AG04450 (cell line): ENCODE measurements around the gene SCP2D1. TPM values are rescaled to one million over a fixed set of nuclear protein-coding genes. Genes with fewer than 3 reads are reported as not detected.

ENCODE experiments used
- CTCF ChIA-PET: fragments of 300-600, 350-600 bp; formaldehyde crosslinking; extraction: SDS; loops from one replicate; lab custom pipeline; 2022; ENCODE audit warnings: antibody characterized with exemption, inconsistent platforms; lab: Charles Lee
- POLR2A ChIA-PET: fragments of 350-600 bp; formaldehyde crosslinking; extraction: SDS; loops from one replicate; lab custom pipeline; 2021; ENCODE audit warnings: antibody characterized with exemption, inconsistent platforms; lab: Yijun Ruan, JAX
- DNase-seq: peaks from one replicate; pipeline ENCODE4 v3.0.0-alpha.2; 2011; ENCODE audit warnings: low read depth, low spot score
- H3K27ac ChIP-seq: one replicate; pipeline ENCODE4 v1.5.1; 2012; ENCODE audit warnings: low read depth, low read length, control low read depth
- H3K27me3 ChIP-seq: one replicate; pipeline ENCODE4 v1.6.0; 2012; ENCODE audit warnings: low read length; ENCODE audit not compliant: control insufficient read depth, insufficient read depth
- H3K4me3 ChIP-seq: 2 replicates; pipeline ENCODE4 v1.5.1; 2011; ENCODE audit warnings: mild to moderate bottlenecking, low read depth, low read length, control low read depth
- H3K9me3 ChIP-seq: 2 replicates; pipeline ENCODE4 v1.5.1; 2012; ENCODE audit warnings: low read length; ENCODE audit not compliant: control insufficient read depth, insufficient read depth
- polyA plus RNA-seq: library from polyadenylated mRNA; depleted of rRNA; stranded (reverse); fragments of >200 nt; gene quantifications from 2 replicates; pipeline ENCODE4 v1.2.3, GENCODE V29; 2011
- TF ChIP-seq, protein P1 (sequence below): IDR thresholded peaks from 2 replicates; pipeline ENCODE4 v1.5.1; 2011; ENCODE audit warnings: low read depth, low read length, control low read depth, inconsistent platforms

SCP2D1 gene
- polyA plus RNA-seq, 1 experiment: not detected

GRCh38 chr20:18852318-18852717 lies 38.7 kb downstream of the SCP2D1 start:
- POLR2A ChIA-PET: no interaction called here
- TF ChIP-seq, protein P1, sequence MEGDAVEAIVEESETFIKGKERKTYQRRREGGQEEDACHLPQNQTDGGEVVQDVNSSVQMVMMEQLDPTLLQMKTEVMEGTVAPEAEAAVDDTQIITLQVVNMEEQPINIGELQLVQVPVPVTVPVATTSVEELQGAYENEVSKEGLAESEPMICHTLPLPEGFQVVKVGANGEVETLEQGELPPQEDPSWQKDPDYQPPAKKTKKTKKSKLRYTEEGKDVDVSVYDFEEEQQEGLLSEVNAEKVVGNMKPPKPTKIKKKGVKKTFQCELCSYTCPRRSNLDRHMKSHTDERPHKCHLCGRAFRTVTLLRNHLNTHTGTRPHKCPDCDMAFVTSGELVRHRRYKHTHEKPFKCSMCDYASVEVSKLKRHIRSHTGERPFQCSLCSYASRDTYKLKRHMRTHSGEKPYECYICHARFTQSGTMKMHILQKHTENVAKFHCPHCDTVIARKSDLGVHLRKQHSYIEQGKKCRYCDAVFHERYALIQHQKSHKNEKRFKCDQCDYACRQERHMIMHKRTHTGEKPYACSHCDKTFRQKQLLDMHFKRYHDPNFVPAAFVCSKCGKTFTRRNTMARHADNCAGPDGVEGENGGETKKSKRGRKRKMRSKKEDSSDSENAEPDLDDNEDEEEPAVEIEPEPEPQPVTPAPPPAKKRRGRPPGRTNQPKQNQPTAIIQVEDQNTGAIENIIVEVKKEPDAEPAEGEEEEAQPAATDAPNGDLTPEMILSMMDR: no peak
- CTCF ChIA-PET: interaction anchor here (1.3 kb wide), 1 partner anchor 220 kb away, joined by 3 read pairs; no protein-coding TSS in a partner anchor
- Histone ChIP-seq H3K27ac (no peak overlapping the region), H3K9me3 (no peaks in the 10 kb centered on the region), H3K4me3 (no peak overlapping the region), H3K27me3 (no peaks in the 10 kb centered on the region)
- DNase-seq: no peak

DNA sequence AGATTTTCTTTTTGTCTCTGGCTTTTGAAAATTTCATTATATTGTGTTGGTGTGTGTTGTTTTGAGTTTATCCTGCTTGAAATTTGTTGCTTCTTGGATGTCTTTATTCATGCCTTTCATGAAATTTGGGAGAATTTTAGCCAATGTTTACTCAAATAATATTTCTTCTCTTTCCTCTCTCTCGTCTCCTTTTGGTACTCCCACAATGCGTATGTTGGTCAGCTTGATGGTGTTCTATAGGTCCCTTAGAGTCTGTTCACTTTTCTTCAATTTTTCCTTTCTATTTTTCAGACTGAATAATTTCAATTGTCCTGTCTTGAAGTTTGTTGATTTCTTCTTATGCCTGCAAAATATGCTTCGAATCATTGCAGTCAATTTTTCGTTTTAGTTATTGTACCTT lies 39.6 kb downstream of the SCP2D1 start:
- CTCF ChIA-PET: interaction anchor here (1.3 kb wide), 1 partner anchor 221 kb away, joined by 3 read pairs; no protein-coding TSS in a partner anchor
- TF ChIP-seq, protein P1: no peak

DNA sequence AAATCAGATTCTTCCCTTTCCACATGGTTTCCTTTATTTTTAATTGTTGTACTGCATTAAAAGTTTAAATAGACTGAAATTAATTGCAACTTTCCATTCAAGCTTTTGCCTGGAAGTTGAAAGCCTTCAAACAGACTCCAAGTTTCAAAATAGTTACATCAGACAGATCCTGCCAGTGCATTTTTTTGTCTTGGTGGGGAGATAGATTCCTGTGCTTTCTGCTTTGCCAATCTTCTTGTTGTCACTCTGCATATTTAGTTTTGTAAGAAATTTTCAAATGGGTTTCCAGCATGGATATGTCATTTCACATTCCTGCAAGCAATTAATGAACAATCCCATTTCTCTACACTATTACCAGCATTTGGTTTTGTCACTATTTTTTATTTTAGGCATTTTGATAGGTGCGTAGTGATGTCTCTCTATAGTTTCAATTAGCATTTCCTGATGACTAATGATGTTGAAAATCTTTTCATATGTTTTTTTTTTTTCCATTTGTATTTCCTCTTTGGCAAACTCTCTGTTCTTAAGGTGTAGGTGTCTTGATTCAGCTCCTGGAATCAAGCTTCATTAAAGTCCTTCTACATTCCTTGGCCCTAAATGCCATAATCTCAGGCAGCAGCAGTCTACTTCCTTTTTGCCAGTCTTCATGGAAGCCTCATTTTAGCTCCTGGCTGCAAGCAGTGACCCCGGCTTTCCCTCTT lies 40.5 kb downstream of the SCP2D1 start:
- H3K27me3 ChIP-seq: no peaks in the 10 kb centered on the region
- H3K4me3 ChIP-seq: no peak overlapping the region
- no peak for DNase-seq
- H3K9me3 ChIP-seq: no peaks in the 10 kb centered on the region
- ChIA-PET POLR2A (no interaction called here), CTCF (no interaction called here)
- H3K27ac ChIP-seq: no peak overlapping the region
- TF ChIP-seq, protein P1: no peak

More for the DNA sequence above, 39.6 kb downstream of the SCP2D1 start:
- no peak overlapping the region for H3K27ac ChIP-seq
- H3K27me3 ChIP-seq: no peaks in the 10 kb centered on the region
- DNase-seq: no peak
- no peak overlapping the region for H3K4me3 ChIP-seq
- no peaks in the 10 kb centered on the region for H3K9me3 ChIP-seq
- POLR2A ChIA-PET: no interaction called here

DNA sequence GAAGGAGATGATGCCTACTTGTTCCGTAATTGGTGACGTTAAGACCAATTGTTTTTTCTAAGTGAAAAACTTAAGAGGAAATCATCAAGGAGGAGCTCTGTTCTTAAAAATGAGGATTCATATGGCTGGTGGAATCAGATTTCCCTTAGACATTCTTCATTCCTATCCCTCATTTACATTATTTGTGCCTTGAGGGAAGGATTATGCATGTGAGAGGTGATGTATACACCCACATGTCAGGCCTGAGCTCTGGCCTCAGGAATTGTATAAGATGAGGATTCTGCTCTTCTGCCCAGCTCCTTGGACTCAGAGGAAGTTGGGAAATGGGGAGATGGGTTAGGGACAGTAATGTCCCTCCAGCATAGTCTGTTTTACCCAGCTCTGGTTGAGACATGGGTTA lies 42.3 kb downstream of the SCP2D1 start:
- POLR2A ChIA-PET: no interaction called here
- DNase-seq: no peak
- peaks cover 5% of the 10 kb centered on the region; the same call in 1 of the 2 replicates for H3K9me3 ChIP-seq
- no peak overlapping the region for H3K27ac ChIP-seq
- H3K4me3 ChIP-seq: no peak overlapping the region
- no peaks in the 10 kb centered on the region for H3K27me3 ChIP-seq
- CTCF ChIA-PET: no interaction called here
- TF ChIP-seq, protein P1: no peak

DNA sequence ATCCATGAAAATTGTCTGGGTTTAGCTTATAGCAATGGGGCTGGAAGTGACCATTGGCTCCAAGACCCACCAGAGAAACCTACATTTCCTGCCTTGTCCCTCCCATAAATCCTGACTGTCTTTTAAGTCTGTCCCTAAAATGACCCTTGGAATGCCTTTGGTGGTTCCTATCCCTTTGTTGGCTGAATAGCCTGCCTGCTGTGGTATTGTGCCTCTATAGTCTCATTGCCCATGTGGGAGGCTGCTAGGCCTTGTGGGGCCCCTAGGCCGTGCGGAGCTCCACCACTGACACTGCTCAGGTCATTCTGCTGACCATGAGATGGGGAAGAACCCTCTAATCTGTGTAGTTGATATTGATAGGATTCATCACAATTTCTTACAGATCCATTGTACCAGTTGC lies 43.3 kb downstream of the SCP2D1 start:
- TF ChIP-seq, protein P1: no peak
- no peak for DNase-seq
- Histone ChIP-seq H3K27me3 (no peaks in the 10 kb centered on the region), H3K4me3 (no peak overlapping the region), H3K27ac (no peak overlapping the region), H3K9me3 (peaks cover 5% of the 10 kb centered on the region; the same call in 1 of the 2 replicates)
- CTCF ChIA-PET: no interaction called here
- POLR2A ChIA-PET: no interaction called here
